Lower leg skin (tissue), 3 donors: ENCODE results near the gene PTPRO.

Experiments used
- CTCF ChIP-seq, 3 donors: fragments of 450-650 bp; IDR thresholded peaks; one replicate each; pipeline ENCODE4 v1.5.1; 2016; ENCODE audit warnings: antibody characterized with exemption in 3 of 3, mild to moderate bottlenecking in 3 of 3, moderate library complexity in 2 of 3
- POLR2A ChIP-seq, 2 donors: fragments of 450-650 bp; IDR thresholded peaks; one replicate each; pipeline ENCODE4 v1.6.1; 2016 to 2017; ENCODE audit warnings: antibody characterized with exemption in 2 of 2, mild to moderate bottlenecking in 1 of 2, moderate library complexity in 1 of 2

GRCh38 chr12:15602051-15602672, 279.9 kb downstream of the PTPRO start:
- TF ChIP-seq CTCF (IDR thresholded peaks at IDR 0.05) (no peak), POLR2A (IDR thresholded peaks at IDR 0.05) (no peak)
